ENCODE data around the gene ARSG. TPM values are rescaled to one million over a fixed set of nuclear protein-coding genes. Genes with fewer than 3 reads are reported as not detected.
A peak's percentile ranks its signal among the peaks of the same experiment; 100 is the strongest.

Gene ARSG
- total and polyA plus RNA-seq, 10 of the 15 experiments (the other 5 are each of a cell fraction or from before 2014, with no cell fraction given) = 2.9 to 13.5 (median 7.6) TPM

DNA sequence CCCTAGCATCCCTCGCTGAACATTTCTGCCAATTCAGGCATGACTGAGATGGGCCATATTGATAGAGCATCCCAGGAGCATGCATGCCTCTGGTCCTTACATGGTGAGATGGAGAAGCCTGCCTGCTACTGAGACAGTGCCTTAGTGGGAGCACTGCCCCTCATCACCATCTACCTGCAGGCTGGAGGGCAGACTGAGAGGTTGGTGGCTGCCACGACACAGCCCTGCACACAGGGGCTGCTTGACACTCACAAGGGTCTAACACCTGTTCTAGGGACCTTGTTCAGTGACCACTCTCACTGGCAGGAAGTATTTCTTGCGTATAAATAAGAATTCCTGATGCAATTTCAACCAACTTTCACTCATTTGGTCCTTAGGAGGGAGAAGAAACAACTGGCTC, 132.0 kb downstream of the ARSG start:
- in situ Hi-C loops (cut with MboI) = no loop called here
- Histone ChIP-seq H2AFZ (ENCODE audit: control insufficient read depth, low read depth, low read length) (no peak overlapping the region), H3K4me2 (ENCODE audit: control insufficient read depth, insufficient read depth) (no peak overlapping the region), H3K9ac (ENCODE audit: control insufficient read depth, insufficient read depth, low read length) (no peak overlapping the region), H3K27ac (ENCODE audit: control insufficient read depth, insufficient read depth) (no peak overlapping the region), H3K36me3 (ENCODE audit: control insufficient read depth in 2 of 2, insufficient read depth in 2 of 2, low read length in 1 of 2) (peaks cover 0 to 3% of the 10 kb centered on the region in 2 experiments; a peak in 2 of 4 replicates), H3K9me3 (replicated peaks; ENCODE audit: control insufficient read depth, insufficient read depth, low read length) (no peaks in the 10 kb centered on the region), H3K27me3 (replicated peaks in 1 of 2; ENCODE audit: control insufficient read depth in 2 of 2, insufficient read depth in 2 of 2, low read length in 1 of 2) (no peaks in the 10 kb centered on the region), H3K79me2 (ENCODE audit: control insufficient read depth, insufficient read depth, low read length) (no peaks in the 10 kb centered on the region), H4K20me1 (ENCODE audit: control insufficient read depth, insufficient read depth) (no peaks in the 10 kb centered on the region), H3K4me3 (no peak overlapping the region), H3K4me1 (ENCODE audit: control insufficient read depth, insufficient read depth, low read length) (no peaks in the 10 kb centered on the region)
- ChIA-PET POLR2A (no interaction called here), CTCF (interaction anchor here (0.6 kb wide), 1 partner anchor 223 kb away, joined by 3 read pairs; no protein-coding TSS in a partner anchor), RAD21 (ENCODE audit: unreplicated experiment) (no interaction called here), SMC1A (ENCODE audit: uncharacterized antibody, unreplicated experiment) (no interaction called here)
- FAIRE-seq = no peak
- intact Hi-C loops (cut with micrococcal nuclease; ENCODE audit: unreplicated experiment) = no loop called here
- BruUV-seq (replicated peaks) = no TSS peak
- WGBS (ENCODE audit: insufficient coverage, insufficient replicate concordance, low lambda C conversion rate, missing lambda C conversion rate) = 40% methylated on average over 3 of the region's 3 CpGs
- no peak for ATAC-seq
- no peak for DNase-seq (ENCODE audit: low read depth, low spot score)
- TF ChIP-seq POLR2A (IDR thresholded peaks at IDR 0.05; ENCODE audit: low read depth, low read length) = 0 out of 2 replicates have a peak, but pooled peaks have one; percentile 35
- TF ChIP-seq MYB (IDR thresholded peaks at IDR 0.05; ENCODE audit: borderline replicate concordance, low read depth, low read length) = no peak

DNA sequence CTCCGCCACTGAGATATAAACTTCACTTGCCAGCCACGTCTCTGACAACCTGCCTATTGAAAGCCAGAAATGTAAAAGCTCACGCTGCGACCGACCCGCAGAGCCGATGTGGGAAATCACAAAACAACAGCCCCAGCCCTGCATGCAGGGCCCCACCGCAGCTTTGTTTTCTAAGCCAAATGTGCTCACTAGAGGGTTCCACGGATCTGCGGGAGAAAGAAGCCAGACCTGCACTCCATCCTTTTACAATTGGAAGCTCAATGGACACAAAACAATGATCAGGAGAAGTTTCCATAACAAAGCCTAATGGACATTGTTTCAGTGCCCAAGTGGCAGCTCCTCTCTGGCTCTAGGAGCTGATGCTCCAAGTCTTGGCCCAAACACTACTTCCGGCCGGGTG, 132.9 kb downstream of the ARSG start:
- Histone ChIP-seq H3K4me3 (no peak overlapping the region), H2AFZ (ENCODE audit: control insufficient read depth, low read depth, low read length) (no peak overlapping the region), H3K27ac (ENCODE audit: control insufficient read depth, insufficient read depth) (no peak overlapping the region), H3K27me3 (replicated peaks in 1 of 2; ENCODE audit: control insufficient read depth in 2 of 2, insufficient read depth in 2 of 2, low read length in 1 of 2) (no peaks in the 10 kb centered on the region), H3K9ac (ENCODE audit: control insufficient read depth, insufficient read depth, low read length) (no peak overlapping the region), H3K9me3 (replicated peaks; ENCODE audit: control insufficient read depth, insufficient read depth, low read length) (no peaks in the 10 kb centered on the region), H4K20me1 (ENCODE audit: control insufficient read depth, insufficient read depth) (no peaks in the 10 kb centered on the region), H3K4me1 (ENCODE audit: control insufficient read depth, insufficient read depth, low read length) (no peaks in the 10 kb centered on the region), H3K4me2 (ENCODE audit: control insufficient read depth, insufficient read depth) (no peak overlapping the region), H3K79me2 (ENCODE audit: control insufficient read depth, insufficient read depth, low read length) (no peaks in the 10 kb centered on the region), H3K36me3 (ENCODE audit: control insufficient read depth in 2 of 2, insufficient read depth in 2 of 2, low read length in 1 of 2) (peaks cover 3 to 5% of the 10 kb centered on the region in 2 experiments; a peak in 3 of 4 replicates)
- CTCF ChIA-PET = no interaction called here
- ATAC-seq (no peak), FAIRE-seq (no peak), DNase-seq (ENCODE audit: low read depth, low spot score) (no peak)
- SMC1A ChIA-PET (ENCODE audit: uncharacterized antibody, unreplicated experiment) = no interaction called here
- RAD21 ChIA-PET (ENCODE audit: unreplicated experiment) = no interaction called here
- intact Hi-C loops (cut with micrococcal nuclease; ENCODE audit: unreplicated experiment) = no loop called here
- POLR2A ChIA-PET = no interaction called here
- no TSS peak for BruUV-seq (replicated peaks)
- WGBS (ENCODE audit: insufficient coverage, insufficient replicate concordance, low lambda C conversion rate, missing lambda C conversion rate) = 97% methylated on average over 12 of the region's 12 CpGs
- in situ Hi-C loops (cut with MboI) = no loop called here
- no peak for TF ChIP-seq HCFC1 (IDR thresholded peaks at IDR 0.05; ENCODE audit: low read length)
- no peak for TF ChIP-seq NRF1 (conservative IDR thresholded peaks at IDR 0.05; ENCODE audit: low read depth, low read length)
- TF ChIP-seq NFXL1 (IDR thresholded peaks at IDR 0.05; ENCODE audit: borderline replicate concordance) = no peak
- no peak for TF ChIP-seq SUPT20H (IDR thresholded peaks at IDR 0.05; ENCODE audit: borderline replicate concordance, control insufficient read depth, low read depth, low read length)
- TF ChIP-seq FOS (IDR thresholded peaks at IDR 0.05; ENCODE audit: borderline replicate concordance, extremely low read depth, insufficient read length) = no peak
- no peak for TF ChIP-seq MXI1 (IDR thresholded peaks at IDR 0.05; ENCODE audit: low read depth, low read length)
- no peak for TF ChIP-seq EZH2 (IDR thresholded peaks at IDR 0.05; ENCODE audit: borderline replicate concordance, control insufficient read depth, low read depth, low read length)
- no peak for TF ChIP-seq ESRRA (IDR thresholded peaks at IDR 0.05; ENCODE audit: low read length)
- TF ChIP-seq NFIC (IDR thresholded peaks at IDR 0.05; ENCODE audit: low read depth, low read length) = no peak
- no peak for TF ChIP-seq SRF (IDR thresholded peaks at IDR 0.05; ENCODE audit: low read depth in 2 of 2, low read length in 2 of 2)
